CMK (cell line): ENCODE data around the gene IGF1R.

Experiments
- DNase-seq: peaks from one replicate; pipeline ENCODE4 v3.0.0-alpha.2; 2010; ENCODE audit warnings: low read depth

The IGF1R gene

DNA sequence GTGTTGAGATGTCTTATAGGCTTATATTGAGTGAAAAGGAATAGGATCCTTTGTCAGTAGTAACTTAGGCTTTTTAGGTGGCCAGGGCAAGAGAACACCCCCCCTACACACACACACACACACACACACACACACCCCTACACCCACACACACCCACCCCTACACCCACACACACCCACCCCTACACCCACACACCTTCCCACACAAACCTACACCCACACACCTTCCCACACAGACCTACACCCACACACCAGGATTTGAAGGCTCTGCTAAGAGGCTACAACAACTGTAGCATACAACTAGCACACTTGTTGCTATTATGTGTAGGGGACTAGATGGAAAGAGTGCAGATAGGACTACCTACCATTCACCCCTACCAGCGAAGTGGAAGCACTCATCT lies 186.6 kb downstream of the IGF1R start:
- no peak for DNase-seq

DNA sequence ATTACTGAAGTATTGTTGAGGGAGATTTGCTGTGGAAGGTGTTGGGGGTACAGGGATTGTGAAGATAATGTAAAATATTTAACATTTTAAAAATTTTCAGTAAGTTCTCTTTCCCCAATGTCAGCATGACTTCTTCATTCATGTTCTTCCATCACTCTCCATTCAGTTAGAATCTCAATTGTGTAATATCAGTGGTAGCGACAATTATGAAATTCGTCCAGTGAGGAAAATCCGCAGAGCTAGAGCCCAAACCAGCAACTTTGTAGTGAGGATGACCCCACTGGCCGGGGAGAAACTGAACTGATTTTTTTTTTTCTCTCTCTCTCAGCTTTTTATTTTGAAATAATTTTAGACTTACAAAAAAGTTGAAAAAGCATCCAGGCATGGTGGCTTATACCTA lies 187.5 kb downstream of the IGF1R start:
- DNase-seq = no peak

DNA sequence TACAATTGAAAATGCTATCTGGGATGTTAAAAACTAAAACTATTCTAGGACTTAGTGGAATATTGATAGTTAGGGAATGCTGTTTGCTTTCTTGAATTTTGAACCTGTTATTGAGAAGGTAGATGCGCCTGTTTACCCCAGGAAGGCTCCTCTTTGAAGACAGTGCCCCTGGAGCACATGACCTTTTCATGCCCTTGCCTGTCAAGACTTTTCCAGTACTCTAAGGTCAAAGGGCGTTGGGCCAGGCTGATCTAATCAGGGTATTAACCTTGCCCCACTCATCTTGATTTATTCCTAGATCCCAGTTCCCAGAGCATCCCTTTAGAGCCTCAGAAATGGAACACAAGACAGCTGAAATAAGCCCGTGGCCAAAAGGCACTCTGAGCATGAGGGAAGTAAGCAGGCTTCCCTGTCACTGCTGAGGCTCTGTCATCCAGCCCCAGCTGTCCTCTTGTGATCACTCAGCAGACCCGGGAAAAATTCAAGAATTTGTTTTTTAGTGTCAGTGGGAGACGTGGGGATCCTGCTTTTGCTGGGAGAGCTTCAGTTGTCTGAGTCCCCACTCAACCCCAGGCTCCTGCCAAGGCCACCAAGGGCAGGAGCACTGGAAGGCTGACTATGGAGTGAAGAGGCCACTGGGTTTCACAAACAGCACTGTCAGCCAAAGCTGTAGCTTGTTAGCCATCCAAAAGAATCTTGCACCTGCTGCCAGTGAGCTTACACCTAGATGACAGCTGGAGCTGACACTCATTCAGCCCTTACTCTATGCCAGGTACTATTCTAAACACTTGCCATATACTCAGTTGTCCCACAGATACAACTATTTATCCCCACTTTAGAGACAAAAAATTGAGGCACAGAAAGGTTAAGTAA lies 190.3 kb downstream of the IGF1R start:
- DNase-seq = no peak

DNA sequence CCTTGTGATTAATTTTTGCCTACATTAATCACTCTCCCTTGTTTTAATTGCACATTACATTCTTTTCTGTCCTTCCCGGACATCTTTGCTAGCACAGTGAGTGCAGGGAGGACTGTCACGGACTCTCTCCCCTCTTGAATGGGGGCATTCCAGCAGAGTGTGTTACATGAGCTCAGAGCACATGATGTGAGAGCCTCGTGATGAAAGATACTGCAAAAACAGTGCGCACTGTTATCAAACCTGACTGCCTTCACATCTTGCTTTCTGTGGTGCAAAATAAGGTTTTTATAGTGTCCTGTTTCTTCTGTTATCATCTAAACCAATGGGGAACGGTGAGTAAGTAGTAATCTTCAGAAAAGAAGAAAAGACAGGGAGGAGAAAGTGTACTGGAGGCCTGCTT lies 191.7 kb downstream of the IGF1R start:
- DNase-seq = no peak

DNA sequence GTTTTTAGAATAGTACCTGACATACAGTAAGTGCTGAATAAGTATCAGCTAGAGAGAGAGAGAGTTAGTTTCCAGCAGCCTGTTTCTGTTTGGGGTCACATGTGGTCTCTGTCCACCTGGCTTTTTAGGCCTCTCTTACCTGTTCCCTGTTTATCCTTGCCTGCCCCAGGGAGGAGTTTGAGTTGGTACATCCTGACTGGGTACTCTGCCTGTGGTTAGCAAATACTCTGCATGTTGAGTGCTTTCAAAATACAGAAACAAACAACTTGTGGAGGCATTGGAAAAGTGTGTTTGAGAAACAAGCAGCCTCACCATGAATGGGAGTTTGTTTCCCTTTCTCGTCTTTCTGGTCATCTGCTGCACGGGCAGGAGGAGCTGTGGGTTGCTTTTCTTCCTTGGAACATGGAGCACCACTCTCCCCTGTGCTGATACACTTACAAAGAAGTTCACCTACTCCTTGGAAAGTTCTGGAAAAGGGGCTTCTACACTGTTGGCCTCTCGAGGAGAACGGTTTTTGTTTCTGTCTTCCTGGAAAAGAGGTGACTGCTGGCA lies 193.2 kb downstream of the IGF1R start:
- no peak for DNase-seq

DNA sequence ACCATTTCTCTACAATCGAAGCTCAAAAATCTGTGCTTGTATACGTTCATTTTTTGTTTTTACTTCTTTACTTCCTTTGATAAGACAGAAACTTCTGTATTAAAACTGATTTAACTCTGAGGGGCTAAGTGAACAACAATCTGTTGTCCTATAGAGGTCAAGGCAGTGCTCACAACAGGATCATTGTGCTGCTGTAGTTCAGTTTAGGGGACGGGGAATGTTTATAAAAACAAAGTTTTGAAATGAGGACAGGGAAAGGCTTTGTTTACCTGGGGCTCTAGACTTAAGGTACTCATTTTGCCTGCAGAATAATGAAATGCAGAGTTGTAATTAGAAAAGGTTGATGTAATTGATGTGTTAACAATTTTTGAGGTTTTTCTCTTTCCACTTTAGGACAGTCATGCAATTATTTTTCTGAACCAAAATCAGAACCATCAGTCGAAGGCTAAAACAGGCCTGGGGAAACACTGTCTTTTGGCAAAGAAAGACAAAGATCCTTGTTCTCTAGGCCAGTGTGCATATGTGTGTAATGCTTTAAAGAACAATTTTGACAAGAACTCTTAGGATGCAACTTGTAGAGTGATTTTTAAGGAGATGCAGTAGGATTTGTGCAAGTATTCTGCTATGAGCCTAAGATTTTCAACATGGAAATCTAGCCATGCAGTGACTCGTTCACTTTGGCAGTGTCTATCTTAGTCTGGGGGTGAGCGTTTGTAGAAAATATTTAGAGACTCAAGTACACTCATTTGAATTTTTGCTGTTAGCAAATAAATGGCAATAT lies 194.0 kb downstream of the IGF1R start:
- DNase-seq = no peak

DNA sequence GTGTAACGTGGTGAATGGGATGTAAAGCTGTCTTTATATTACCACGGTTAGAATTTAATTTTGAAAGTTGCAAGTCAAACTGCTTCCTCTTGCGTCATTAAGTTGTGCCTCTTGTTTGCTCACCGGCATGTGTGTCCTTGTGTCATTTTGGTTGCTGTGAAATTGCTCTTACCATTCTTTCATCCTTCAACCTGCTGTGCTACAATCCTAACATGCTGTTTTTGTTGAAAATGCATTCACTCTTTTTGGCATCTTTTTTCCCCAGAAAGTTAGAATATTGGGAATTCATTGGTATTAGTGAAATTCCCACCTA lies 194.6 kb downstream of the IGF1R start:
- no peak for DNase-seq

DNA sequence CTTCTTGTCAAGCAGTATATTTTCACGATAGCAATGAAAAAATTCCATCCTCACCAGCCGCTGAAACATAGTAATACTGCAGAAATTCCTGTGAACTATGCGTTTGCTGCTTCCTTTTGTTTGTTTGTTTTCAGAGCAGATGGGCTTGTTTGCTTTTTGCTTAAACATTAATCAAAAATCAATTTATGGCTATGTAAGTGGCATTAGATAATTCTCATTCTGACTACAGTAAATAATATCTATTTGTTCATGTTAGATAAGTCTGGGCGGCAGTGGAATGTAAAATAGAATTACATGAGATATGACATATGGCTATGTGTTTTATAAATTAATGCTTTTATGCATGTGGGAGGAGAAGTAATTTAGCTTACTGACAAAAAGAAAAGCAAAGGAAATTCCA lies 195.5 kb downstream of the IGF1R start:
- no peak for DNase-seq

DNA sequence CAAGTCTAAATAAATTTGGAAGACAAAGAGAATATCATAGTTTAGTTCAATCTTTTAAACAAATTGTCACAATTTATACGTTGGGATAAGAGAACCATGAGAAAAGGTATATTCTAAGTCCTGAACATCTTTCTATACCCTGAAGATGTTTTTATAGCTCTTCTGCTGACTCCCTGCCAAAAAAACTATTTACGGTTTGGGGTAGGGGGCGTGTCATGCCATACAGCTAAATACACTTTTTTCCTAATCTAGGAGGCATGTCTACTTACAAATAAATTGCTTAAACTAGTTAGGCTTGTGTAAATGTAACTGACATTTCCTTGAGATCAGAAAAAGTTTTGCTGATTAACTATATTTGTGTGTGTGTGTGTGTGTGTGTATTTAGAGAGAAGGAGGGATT lies 195.9 kb downstream of the IGF1R start:
- no peak for DNase-seq

DNA sequence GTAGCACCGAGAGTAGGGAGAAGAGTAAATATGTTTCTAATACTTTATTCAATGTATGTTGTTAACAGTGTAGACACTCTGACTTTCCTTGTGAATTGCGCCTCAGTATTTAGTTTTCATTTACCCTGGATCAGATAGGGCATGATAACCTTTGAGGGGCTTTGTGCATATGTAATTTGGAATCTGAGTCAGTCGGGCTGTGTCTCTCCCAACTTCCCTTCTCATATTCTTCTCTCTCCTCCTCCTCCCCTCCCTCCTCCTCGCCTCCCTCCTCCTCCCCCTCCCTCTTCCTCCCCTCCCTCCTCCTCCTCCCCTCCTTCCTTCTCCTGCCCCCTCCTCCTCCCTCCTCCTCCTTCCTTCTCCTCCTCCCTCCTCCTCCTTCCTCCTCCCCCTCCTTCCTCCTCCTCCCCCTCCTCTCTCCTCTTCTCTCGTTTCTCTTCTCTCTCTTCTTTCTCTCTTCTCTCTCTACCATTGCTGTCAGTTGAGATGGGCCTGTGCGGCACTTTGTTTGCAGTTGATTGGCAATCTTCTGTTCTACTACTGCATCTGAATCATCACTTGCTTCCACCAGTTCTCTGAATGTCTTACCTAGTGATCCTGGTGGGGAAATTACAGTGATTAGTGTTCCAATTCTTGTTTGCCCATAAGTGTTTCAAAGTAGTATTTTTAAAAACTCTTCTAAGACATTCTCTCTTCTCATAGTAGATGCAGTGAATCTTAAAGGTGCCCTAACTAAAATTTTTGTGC lies 197.0 kb downstream of the IGF1R start:
- no peak for DNase-seq

DNA sequence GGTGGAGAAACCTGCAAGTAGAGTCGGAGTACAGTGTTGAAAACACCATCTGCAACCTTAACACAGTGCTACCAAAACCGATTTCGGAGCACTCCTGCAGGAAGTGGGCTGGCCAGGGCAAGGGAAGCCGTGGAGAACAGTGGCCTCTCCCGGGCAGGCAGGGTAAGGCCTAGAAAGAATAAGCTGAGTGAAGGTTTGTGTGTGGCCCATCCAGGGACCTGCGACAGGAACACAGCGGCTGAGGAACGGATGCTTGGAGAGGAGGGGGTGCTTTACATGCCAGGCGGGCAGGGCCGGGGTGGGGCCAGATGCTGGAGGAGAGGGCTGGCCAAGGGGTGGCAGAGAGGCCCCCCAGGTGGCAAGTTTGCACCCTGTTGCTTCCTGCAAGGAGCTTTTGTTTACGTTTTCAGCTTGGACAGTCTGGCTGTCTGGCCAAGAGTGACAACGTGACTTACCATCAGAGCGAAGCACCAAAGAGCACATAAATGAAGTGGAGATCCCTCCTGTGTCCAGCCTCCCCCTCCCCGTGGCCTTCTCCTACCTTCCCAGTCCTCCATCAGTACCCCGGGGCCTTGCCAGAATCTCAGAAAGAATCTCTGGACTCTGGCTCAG lies 202.7 kb downstream of the IGF1R start:
- peak; percentile 67 for DNase-seq

DNA sequence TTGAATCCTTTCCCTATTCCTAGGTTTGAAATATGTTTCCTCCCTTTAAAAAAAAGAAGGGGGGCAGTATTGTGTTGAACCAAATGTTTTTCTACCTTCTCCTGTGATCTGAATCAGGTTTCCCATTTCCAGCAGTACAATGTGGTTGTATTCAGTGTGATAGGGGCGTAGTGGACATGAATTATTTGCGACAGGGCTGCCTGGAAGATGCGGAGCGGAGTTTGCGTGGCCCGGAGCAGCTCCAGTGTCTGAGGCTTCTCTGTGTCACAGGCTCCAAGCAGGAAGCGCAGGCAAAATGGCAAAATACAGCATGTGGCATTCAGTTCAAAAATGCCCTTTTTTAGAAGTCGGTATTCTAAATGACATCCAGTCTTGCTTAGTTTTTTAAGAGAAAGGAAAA lies 204.8 kb downstream of the IGF1R start:
- DNase-seq = peak; percentile 92

DNA sequence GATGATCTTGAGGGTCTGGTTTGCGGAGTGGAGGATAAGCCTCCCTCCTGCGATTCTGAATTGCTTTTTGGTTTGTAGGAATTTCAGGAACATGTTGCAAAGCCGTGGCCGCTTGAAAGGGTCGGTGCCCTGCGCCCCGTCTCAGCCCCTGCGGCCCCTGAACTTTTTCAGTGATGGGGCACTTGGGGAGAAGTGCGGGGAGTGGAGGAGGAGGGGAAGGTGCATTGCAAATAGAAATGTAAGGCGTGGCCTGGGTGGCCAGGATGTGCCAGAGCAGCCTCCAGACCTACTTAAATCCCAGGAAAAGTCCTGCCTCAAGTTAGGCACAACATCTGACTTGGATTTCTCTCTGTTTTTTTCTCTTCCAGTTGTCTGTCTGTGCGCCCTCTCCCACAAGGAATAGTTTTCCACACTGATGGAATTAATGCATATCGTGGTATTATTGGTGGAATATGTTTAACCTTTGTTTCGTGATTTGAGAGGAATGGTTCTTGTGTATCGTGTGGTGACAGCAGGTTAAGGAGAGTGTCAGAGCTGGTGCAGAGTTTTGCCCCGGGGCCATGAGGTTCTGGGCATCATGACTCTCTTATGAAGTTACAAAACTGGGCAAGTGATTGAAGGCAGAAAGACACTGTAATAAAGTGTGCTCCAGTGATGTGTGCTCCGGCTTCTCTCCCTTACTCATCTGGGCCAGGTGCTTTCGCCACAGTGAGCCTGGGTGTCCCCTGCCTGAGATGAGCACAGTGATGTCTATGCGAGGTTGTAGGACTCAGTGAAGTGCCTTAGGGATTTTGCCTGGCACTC lies 205.5 kb downstream of the IGF1R start:
- no peak for DNase-seq

DNA sequence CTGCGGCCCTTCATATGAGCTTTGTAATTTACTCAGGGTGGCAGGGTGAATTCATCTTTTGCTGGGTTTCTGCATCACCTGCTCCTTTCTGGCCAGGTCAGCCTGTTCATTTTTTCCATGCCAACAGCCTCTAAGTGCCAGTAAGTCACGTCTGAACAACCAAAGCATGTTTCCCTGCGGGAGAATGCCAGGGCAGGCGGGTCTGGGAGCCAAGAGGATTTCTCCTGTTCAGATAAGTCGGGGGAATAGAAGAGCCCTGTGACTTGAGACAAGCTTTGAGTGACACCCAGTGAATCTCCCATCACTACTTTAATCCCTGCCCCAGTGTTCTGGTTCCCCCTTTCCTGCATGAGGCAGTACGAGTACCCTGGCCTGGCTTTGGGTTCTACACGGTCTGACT lies 206.2 kb downstream of the IGF1R start:
- DNase-seq = no peak

DNA sequence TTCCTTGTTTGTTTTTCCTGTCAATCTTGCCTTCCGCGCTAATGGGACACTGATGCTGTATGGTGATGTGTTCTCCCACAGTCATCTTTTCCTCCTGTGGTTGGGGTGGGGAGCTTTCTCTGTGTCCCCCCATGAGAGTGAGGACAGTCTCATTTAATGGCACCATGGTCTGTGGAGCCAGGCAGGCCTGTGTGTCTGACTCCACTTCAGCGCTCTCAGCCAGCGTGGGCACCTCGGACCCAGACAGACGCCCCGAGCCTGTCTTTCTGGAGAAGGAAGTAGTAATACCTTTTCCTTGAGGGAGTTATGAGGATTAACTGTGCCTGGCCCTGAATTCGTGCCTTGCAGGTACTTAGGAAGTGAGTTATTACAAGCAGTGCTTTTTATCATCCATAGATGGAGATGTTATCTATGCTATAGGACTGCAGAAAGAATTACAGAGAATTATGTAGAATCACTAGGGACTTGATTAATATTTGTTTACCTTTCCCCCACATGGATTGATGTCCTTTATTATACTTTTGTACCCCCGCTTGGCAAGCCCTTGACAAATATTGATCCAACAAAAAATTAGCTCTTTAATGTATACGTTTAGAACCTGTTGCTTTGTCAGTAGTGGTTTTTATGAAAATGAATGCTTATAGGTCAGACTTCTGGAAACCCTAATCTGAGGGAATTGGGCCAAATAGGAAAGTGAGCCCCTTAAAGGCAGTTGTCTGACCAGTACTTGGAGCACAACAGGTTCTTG lies 206.9 kb downstream of the IGF1R start:
- DNase-seq = no peak

DNA sequence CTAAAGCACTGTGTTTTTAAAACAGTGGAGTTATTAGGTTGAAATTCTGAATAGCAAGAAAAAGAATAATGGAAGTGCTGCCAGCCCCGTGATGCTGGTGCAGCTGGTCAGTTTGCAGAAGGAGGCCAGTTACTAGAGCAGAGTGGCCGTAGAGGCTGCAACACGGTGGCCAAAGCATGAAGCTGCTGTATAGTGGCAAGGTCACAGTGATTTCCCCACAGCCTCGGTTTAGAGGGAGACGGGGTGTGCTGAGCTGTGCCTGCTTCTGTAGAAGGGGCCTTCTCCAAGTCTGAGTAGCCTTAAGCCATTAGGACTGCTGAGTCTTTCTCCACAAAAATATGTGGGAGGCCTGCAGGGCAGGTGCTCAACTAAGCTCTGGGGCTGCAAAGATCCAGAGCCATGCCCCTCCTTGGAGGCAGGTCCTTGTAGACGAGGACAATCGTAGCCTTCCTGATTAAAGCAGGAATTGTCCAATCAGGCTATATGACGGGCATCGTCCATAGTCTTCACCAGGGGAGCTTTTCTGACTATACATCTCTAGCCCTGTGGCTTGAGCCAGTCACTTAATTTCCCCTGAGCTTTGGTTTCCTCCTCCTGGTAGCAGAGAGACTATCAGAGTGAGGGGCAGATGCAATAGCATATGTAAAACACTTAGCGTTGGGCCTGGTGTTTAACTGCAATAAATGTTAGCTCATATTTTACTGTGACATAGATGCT lies 207.6 kb downstream of the IGF1R start:
- no peak for DNase-seq

DNA sequence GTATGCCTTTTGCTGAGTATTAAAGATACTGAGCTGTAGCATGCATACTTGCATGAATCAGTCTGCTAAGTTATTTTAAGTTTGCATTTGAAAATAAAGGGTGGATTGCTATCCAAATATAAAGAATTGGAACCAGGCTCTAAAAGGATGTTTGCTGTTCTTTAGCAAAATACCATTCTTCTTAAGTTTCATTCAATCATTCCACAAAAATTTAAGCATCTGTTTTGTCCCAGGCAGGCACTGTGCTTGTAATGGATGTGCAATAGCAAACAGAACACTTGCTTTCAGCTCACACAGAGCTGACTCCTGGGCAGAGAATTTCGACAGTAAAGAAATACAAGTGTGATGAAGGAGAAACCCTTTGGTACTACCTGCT lies 208.2 kb downstream of the IGF1R start:
- DNase-seq = no peak

DNA sequence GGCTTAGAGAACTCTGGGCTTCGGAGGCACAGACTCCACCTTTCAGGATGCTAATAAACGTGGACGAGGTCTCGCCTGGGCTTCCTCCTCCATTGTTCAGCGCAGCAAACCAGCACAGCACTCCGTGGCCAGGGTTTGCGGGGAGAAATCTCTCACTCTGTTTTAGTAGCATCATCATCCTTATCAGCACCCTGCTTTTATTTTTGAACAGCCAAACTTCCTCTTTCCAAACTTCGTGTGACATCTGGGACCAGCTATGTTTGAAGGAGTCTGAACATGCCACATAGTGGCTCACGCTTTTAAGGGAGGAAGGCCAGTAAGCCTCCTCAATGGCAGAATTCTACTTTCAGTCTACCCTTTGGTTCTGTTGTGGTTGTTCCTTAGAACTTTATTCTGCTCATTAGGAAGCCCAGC lies 210.3 kb downstream of the IGF1R start:
- DNase-seq = peak; percentile 46

DNA sequence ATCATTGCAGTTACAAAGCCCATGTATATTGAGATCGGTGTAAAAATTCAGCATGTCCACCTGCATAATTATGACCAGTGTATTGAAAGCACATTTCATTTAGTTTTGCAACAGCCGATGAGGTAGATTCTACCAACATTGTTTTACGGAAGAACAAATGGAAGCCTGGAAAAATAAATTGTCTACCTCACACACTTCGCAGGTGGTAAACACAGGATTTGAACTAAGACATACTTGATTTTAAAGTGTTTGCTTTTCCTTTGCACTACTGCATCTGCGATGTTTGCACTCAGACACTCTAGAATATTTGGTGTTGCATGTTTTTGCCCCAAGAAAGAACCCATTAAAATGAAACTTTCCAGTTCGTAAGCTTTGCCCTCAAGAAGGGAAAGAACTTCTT lies 210.8 kb downstream of the IGF1R start:
- no peak for DNase-seq
